WERI-Rb-1 (cell line): Measurements from ENCODE around the gene RSPO3.
"Not testable (repeated sequence)": the region's sequence is repeated elsewhere in the genome, so short reads cannot be mapped to it uniquely, and the experiment has no call there.

Experiments
- DNase-seq: peaks from one replicate; pipeline ENCODE4 v3.0.0-alpha.2; 2020
- H3K27ac ChIP-seq: fragments of 250-450 bp; sonication (Bioruptor Pico); 2 replicates; pipeline ENCODE4 v1.5.1; 2020; ENCODE audit warnings: mild to moderate bottlenecking, moderate library complexity
- H3K27me3 ChIP-seq: fragments of 250-450 bp; sonication (Bioruptor Pico); 2 replicates; pipeline ENCODE4 v1.5.1; 2021; ENCODE audit warnings: mild to moderate bottlenecking, low read depth, moderate library complexity; ENCODE audit not compliant: insufficient read depth, severe bottlenecking
- H3K36me3 ChIP-seq: fragments of 250-450 bp; sonication (Bioruptor Pico); 2 replicates; pipeline ENCODE4 v1.5.1; 2020; ENCODE audit warnings: mild to moderate bottlenecking, moderate library complexity
- H3K4me3 ChIP-seq: 2 replicates; pipeline ENCODE4 v1.5.1; 2011; ENCODE audit warnings: low read depth, mild to moderate bottlenecking, control low read depth, low read length
- H3K9me3 ChIP-seq: fragments of 250-450 bp; sonication (Bioruptor Pico); 2 replicates; pipeline ENCODE4 v1.5.1; 2021; ENCODE audit warnings: mild to moderate bottlenecking, moderate library complexity; ENCODE audit not compliant: severe bottlenecking
- TF ChIP-seq, protein P1 (sequence below): IDR thresholded peaks from 2 replicates; pipeline ENCODE4 v1.5.1; 2011; ENCODE audit warnings: low read depth, mild to moderate bottlenecking, control low read depth, inconsistent platforms, low read length

The RSPO3 gene

DNA sequence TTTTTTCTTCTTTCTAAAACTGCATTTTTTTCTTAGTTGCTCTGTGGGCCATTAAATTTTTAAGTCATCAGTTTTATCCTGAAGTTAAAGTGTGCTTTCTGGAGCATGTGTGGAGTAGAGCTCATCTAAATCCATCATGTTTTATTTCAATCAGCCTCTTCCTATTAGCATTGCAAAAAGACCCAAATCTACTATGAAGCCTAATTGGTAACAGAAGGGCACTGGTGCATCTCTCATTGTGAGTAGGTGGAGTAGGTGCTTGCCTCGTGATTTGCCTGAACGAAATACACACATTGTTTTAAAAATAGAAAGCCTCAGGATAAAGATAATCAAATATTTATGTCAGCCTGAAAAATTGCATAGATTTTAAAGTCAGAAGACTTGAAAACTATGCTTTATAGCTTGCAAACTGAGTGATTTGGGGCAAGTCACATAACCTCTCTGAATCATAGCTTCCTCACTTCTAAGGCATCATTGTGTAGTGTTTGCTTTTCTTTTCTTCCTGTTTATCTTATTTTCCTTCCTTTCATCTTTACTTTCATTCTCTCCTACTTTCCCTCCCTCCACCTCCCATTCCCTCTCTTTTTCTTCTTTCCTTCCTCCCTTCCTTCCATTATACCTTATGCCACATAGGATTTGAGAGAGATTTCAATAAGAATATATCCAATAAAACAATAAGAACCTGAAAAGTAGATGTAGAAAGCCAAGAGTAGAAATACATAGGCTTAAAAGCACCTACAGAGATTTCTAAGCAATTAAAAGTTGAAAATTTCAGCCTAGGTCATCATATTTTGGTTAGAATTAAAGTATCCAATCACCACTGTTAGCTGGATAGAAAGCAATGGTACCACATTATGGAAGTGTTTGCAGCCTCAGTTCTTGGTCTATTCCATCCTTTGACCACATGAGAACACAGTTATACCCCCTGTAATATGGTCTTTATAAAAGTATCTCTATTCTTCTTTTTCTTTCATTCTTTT lies 98.6 kb downstream of the RSPO3 start:
- no peaks in the 10 kb centered on the region for H3K36me3 ChIP-seq
- no peaks in the 10 kb centered on the region for H3K9me3 ChIP-seq
- no peak overlapping the region for H3K4me3 ChIP-seq
- H3K27ac ChIP-seq = no peak overlapping the region
- DNase-seq = no peak
- H3K27me3 ChIP-seq = no peaks in the 10 kb centered on the region
- TF ChIP-seq, protein P1, sequence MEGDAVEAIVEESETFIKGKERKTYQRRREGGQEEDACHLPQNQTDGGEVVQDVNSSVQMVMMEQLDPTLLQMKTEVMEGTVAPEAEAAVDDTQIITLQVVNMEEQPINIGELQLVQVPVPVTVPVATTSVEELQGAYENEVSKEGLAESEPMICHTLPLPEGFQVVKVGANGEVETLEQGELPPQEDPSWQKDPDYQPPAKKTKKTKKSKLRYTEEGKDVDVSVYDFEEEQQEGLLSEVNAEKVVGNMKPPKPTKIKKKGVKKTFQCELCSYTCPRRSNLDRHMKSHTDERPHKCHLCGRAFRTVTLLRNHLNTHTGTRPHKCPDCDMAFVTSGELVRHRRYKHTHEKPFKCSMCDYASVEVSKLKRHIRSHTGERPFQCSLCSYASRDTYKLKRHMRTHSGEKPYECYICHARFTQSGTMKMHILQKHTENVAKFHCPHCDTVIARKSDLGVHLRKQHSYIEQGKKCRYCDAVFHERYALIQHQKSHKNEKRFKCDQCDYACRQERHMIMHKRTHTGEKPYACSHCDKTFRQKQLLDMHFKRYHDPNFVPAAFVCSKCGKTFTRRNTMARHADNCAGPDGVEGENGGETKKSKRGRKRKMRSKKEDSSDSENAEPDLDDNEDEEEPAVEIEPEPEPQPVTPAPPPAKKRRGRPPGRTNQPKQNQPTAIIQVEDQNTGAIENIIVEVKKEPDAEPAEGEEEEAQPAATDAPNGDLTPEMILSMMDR = no peak

DNA sequence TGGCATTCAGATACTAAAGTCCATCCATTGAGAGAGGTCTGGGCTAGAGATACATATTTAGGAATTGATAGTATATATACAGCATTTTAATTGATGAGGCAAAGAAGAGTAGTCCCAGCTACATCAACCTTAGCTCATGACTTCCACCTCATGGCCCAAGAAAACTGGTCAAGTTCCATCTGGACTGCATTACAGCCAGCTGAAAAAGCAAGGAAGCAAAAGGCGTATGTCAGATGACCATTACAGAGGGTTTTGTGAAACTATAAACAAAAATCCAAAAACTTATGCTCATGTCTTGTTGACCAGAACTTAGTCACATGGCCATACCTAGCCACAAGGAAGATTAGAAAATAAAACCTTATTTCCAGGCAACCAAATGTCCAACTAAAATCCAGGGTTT lies 101.4 kb downstream of the RSPO3 start:
- TF ChIP-seq, protein P1 = no peak
- DNase-seq = no peak
- Histone ChIP-seq H3K4me3 (no peak overlapping the region), H3K36me3 (no peaks in the 10 kb centered on the region), H3K27me3 (no peaks in the 10 kb centered on the region), H3K27ac (no peak overlapping the region), H3K9me3 (no peaks in the 10 kb centered on the region)

DNA sequence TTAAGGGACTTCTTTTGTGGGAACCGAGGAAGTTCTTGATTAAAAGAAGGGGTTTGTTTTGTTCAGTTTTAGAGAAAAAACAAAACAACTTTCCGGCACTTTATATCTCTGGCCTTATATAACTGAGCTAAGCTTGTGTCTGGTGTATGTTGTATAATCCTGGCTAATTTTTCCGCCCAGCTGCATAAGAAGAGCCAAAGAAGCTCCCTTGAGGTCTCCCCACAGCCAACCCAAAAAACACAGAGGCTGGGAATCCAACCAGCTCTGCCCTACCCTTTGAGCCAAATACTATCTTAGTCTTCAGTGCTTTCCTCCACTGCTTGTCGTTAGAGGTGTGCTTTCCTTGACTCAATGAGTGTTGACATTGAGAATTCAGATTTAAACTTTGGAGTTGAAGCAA lies 102.7 kb downstream of the RSPO3 start:
- Histone ChIP-seq H3K9me3 (no peaks in the 10 kb centered on the region), H3K36me3 (no peaks in the 10 kb centered on the region), H3K27me3 (no peaks in the 10 kb centered on the region), H3K27ac (no peak overlapping the region), H3K4me3 (no peak overlapping the region)
- TF ChIP-seq, protein P1 = no peak
- no peak for DNase-seq

DNA sequence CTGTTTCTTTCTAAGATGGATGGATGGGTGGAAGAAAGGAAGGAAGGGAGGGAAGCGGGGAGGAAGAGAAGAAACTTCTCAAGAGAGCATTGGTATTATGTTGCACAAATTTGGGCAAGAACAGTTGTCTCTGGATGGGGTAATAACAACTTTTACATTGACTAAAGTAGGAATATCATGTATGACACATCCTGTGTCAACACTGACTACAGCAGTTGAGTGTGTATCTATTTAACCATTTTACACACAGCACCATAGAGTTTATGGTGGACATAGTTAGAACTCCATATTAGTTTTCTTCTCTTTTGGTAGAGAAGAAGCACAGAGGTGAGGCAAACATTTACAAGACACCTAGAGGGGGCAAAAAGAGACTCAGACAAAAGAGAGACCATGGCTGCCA lies 103.9 kb downstream of the RSPO3 start:
- Histone ChIP-seq H3K4me3 (no peak overlapping the region), H3K36me3 (no peaks in the 10 kb centered on the region), H3K27ac (no peak overlapping the region), H3K27me3 (no peaks in the 10 kb centered on the region), H3K9me3 (no peaks in the 10 kb centered on the region)
- DNase-seq = no peak
- TF ChIP-seq, protein P1 = no peak

DNA sequence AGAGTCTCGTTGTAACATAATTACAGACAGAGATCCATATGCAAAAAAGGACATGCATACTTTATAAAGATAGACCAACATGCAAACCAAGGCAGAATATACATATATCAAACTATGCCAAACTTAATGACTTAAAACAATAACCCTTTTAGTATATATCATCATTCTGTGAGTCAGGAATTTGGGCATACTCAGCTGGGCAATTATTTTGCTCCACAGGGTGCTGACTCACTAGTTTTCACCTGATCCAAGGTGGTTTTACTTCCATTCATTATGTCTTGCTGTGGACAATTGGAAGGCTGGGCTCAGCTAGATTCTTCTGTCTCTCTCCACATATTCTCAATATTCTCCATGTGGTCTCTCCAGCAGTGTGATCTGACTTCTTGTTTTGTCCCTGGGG lies 107.0 kb downstream of the RSPO3 start:
- TF ChIP-seq, protein P1 = no peak
- Histone ChIP-seq H3K27me3 (no peaks in the 10 kb centered on the region), H3K27ac (no peak overlapping the region), H3K4me3 (no peak overlapping the region), H3K36me3 (no peaks in the 10 kb centered on the region), H3K9me3 (no peaks in the 10 kb centered on the region)
- no peak for DNase-seq

DNA sequence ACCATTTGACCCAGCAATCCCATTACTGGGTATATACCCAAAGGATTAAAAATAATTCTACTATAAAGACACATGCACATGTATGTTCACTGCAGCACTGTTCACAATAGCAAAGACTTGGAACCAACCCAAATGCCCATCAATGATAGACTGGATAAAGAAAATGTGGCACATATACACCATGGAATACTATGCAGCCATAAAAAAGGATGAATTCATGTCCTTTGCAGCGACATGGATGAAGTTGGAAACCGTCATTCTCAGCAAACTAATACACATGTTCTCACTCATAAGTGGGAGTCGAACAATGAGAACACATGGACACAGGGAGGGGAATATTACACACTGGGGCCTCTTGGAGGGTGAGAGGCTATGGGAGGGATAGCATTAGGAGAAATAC lies 115.3 kb downstream of the RSPO3 start:
- not testable (repeated sequence) for DNase-seq, H3K36me3 ChIP-seq, H3K27me3 ChIP-seq, H3K4me3 ChIP-seq, H3K27ac ChIP-seq, H3K9me3 ChIP-seq
